ENCODE measurements around the gene NSMF.

NSMF gene

DNA sequence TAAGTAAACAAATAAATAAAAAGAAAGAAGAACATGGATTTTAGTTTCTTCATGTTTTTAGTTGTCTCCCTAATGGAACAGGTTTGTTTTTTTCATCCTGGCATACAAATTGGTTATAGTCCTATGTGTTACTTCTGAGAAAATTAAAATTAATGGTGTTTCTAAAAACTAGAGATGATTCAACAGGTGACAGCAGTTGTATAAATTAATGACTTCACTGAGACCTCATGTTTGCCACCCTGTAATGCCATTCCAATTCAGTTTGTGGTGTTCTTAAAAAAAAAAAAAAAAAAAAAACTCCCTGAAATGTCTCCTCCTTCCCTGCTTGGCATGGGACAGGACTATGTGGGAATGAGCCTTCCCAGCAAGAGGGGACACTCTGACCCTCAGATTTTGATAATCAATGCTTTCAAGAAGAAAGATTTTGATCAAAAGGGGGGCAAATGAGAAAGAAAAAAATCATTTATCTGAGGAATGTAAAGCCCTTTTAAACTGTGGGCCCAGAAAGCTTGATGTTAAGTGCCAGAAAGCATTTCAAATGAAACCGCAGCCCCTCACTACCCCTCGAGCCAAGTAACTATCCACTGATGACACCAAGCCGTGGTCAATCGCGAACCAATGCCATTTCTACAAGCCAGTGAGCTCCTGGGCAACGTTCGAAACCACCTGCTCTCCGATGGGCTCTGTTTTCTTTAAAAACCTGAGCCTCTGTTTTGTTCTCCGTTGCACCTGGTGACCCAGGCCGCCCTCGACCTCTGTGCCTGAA is 37.1 kb downstream of the NSMF start:
- Histone ChIP-seq H3K4me3 (ENCODE audit: low read length, poor library complexity, severe bottlenecking) (no peak overlapping the region), H4K20me1 (ENCODE audit: insufficient read depth, low read length, poor library complexity, severe bottlenecking) (no peaks in the 10 kb centered on the region), H3K9ac (ENCODE audit: low read depth, low read length, poor library complexity, severe bottlenecking) (no peak overlapping the region), H3K36me3 (ENCODE audit: insufficient read depth, low read length) (no peaks in the 10 kb centered on the region), H3K79me2 (ENCODE audit: insufficient read depth, low read length) (no peaks in the 10 kb centered on the region), H3K4me2 (ENCODE audit: low read depth, low read length, poor library complexity, severe bottlenecking) (no peak overlapping the region), H3K27me3 (ENCODE audit: insufficient read depth, low read length, poor library complexity, severe bottlenecking) (no peaks in the 10 kb centered on the region), H3K4me1 (ENCODE audit: insufficient read depth, low read length, poor library complexity, severe bottlenecking) (no peaks in the 10 kb centered on the region), H3K9me3 (ENCODE audit: insufficient read depth, low read depth, low read length) (no peaks in the 10 kb centered on the region), H2AFZ (ENCODE audit: low read length) (no peak overlapping the region), H3F3A (ENCODE audit: low read depth) (no peaks in the 10 kb centered on the region), H3K9me2 (replicated peaks; ENCODE audit: low read depth, low read length) (no peaks in the 10 kb centered on the region)
- no peak for TF ChIP-seq EZH2phosphoT487 (IDR thresholded peaks at IDR 0.05; ENCODE audit: borderline replicate concordance)
- TF ChIP-seq, protein P1, sequence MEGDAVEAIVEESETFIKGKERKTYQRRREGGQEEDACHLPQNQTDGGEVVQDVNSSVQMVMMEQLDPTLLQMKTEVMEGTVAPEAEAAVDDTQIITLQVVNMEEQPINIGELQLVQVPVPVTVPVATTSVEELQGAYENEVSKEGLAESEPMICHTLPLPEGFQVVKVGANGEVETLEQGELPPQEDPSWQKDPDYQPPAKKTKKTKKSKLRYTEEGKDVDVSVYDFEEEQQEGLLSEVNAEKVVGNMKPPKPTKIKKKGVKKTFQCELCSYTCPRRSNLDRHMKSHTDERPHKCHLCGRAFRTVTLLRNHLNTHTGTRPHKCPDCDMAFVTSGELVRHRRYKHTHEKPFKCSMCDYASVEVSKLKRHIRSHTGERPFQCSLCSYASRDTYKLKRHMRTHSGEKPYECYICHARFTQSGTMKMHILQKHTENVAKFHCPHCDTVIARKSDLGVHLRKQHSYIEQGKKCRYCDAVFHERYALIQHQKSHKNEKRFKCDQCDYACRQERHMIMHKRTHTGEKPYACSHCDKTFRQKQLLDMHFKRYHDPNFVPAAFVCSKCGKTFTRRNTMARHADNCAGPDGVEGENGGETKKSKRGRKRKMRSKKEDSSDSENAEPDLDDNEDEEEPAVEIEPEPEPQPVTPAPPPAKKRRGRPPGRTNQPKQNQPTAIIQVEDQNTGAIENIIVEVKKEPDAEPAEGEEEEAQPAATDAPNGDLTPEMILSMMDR (conservative IDR thresholded peaks at IDR 0.05; ENCODE audit: low read length): no peak

DNA sequence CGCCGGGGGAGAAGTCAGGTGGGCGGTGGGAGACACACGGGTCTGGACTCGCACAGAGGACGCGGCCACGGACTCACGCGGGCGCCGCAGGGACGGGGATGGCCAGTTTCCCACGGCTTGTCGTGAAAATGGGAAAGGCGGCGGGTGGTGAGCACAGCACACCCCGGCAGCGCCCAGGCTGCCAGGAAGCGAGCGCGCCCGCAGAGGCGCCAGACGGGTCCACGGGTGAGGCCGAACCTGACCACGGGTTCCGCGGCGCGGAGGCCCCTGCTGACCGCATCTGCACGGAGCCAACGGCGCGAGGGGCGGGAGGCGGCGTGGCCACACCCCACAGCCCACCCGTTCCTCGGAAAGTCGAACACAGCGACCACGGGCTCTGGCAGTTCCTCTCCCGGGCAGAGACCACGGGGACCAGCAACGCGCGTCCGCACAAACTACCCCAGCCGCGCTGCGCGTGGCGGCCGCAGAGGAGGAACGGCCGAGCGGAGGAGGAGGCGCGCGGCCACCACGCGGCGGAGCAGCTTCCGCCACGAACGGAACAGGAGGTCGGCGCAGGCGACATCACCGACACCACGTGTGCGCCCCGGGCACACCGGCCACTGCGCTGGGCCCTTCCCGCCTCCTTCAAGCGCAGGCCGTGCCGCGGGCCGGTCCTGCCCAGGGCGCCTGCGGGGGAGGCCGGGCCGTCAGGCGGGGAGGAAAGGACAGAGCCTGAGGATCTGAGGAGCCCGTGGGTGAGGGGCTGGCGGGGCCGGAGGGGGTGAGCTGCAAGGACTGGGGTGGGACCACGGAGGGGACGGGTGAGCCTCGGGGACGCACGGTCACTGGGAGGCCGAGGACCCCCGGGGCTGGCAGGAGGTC is 41.7 kb downstream of the NSMF start:
- Histone ChIP-seq H2AFZ (ENCODE audit: low read length) (no peak overlapping the region), H4K20me1 (ENCODE audit: insufficient read depth, low read length, poor library complexity, severe bottlenecking) (no peaks in the 10 kb centered on the region), H3K4me2 (ENCODE audit: low read depth, low read length, poor library complexity, severe bottlenecking) (no peak overlapping the region), H3K9me3 (ENCODE audit: insufficient read depth, low read depth, low read length) (no peaks in the 10 kb centered on the region), H3K79me2 (ENCODE audit: insufficient read depth, low read length) (no peaks in the 10 kb centered on the region), H3K36me3 (ENCODE audit: insufficient read depth, low read length) (no peaks in the 10 kb centered on the region), H3K9me2 (replicated peaks; ENCODE audit: low read depth, low read length) (no peaks in the 10 kb centered on the region), H3F3A (ENCODE audit: low read depth) (no peaks in the 10 kb centered on the region), H3K9ac (ENCODE audit: low read depth, low read length, poor library complexity, severe bottlenecking) (no peak overlapping the region), H3K27me3 (ENCODE audit: insufficient read depth, low read length, poor library complexity, severe bottlenecking) (no peaks in the 10 kb centered on the region), H3K4me3 (ENCODE audit: low read length, poor library complexity, severe bottlenecking) (no peak overlapping the region), H3K4me1 (ENCODE audit: insufficient read depth, low read length, poor library complexity, severe bottlenecking) (no peaks in the 10 kb centered on the region)
- TF ChIP-seq, protein P1 (conservative IDR thresholded peaks at IDR 0.05; ENCODE audit: low read length): no peak
- TF ChIP-seq EZH2phosphoT487 (IDR thresholded peaks at IDR 0.05; ENCODE audit: borderline replicate concordance): no peak

DNA sequence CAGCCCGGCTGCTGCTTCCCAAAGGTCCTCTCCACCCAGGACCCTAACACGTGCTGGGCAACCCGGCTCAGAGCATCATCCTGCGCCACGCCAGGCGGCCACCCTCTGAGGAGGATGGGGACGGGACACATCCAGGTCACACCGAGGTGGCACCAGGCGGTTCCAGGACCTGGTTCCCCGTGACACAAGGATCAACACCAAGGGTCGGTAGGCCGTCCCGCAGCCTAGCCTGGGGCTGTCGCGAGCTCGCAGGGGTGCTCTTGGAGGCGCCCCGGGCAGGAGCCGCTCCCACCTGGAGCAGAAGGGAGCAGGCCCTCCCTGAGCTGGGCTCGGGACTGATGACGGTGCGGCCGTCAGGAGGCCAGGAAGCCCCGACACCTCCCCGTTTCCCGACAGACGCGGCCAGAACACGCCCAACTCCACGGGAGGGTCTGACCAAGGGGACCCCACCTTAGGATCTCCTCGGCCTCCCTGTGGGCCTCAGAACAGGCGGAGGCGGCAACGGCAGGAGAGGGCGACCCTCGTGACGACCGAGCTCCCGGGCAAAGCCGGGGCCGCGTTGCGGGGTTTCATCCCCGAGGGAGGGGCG is 42.5 kb downstream of the NSMF start:
- Histone ChIP-seq H3F3A (ENCODE audit: low read depth) (no peaks in the 10 kb centered on the region), H3K27me3 (ENCODE audit: insufficient read depth, low read length, poor library complexity, severe bottlenecking) (no peaks in the 10 kb centered on the region), H3K4me1 (ENCODE audit: insufficient read depth, low read length, poor library complexity, severe bottlenecking) (no peaks in the 10 kb centered on the region), H2AFZ (ENCODE audit: low read length) (no peak overlapping the region), H3K9me2 (replicated peaks; ENCODE audit: low read depth, low read length) (no peaks in the 10 kb centered on the region), H4K20me1 (ENCODE audit: insufficient read depth, low read length, poor library complexity, severe bottlenecking) (no peaks in the 10 kb centered on the region), H3K9ac (ENCODE audit: low read depth, low read length, poor library complexity, severe bottlenecking) (no peak overlapping the region), H3K9me3 (ENCODE audit: insufficient read depth, low read depth, low read length) (no peaks in the 10 kb centered on the region), H3K4me3 (ENCODE audit: low read length, poor library complexity, severe bottlenecking) (no peak overlapping the region), H3K4me2 (ENCODE audit: low read depth, low read length, poor library complexity, severe bottlenecking) (no peak overlapping the region), H3K79me2 (ENCODE audit: insufficient read depth, low read length) (no peaks in the 10 kb centered on the region), H3K36me3 (ENCODE audit: insufficient read depth, low read length) (no peaks in the 10 kb centered on the region)
- TF ChIP-seq, protein P1 (conservative IDR thresholded peaks at IDR 0.05; ENCODE audit: low read length): no peak
- TF ChIP-seq EZH2phosphoT487 (IDR thresholded peaks at IDR 0.05; ENCODE audit: borderline replicate concordance): no peak
